Left ventricle myocardium superior (tissue), 1 donor: Measurements from ENCODE around the gene RIC3. TPM values are rescaled to one million over a fixed set of nuclear protein-coding genes. Genes with fewer than 3 reads are reported as not detected.

ENCODE experiments used
- ATAC-seq: fragments of 200-7000 bp; cut with Tn5 transposase; one replicate; pipeline ENCODE4 v1.9.1; 2020; ENCODE audit warnings: mild to moderate bottlenecking, moderate library complexity
- DNase-seq: peaks from one replicate; pipeline ENCODE4 v3.0.0-alpha.2; 2020
- intact Hi-C: fragments of 100-400 bp; cut with micrococcal nuclease; formaldehyde crosslinking; loops from one replicate; pipeline ENCODE4 v1.11.0; 2022
- total RNA-seq: library from RNA; stranded (reverse); fragmentation: NEBNext Ultra II Directional; extraction: Animal tissue kit (Norgen Biotek cat#: 25700); gene quantifications from one replicate; pipeline ENCODE4 v1.2.1, GENCODE V29; 2021
- donor health status: DM: no; HTN: yes; CAD: no; lungs with severe emphysema.

Gene RIC3
- total RNA-seq, 1 donor from 2014 or later, result 14.1 TPM

DNA sequence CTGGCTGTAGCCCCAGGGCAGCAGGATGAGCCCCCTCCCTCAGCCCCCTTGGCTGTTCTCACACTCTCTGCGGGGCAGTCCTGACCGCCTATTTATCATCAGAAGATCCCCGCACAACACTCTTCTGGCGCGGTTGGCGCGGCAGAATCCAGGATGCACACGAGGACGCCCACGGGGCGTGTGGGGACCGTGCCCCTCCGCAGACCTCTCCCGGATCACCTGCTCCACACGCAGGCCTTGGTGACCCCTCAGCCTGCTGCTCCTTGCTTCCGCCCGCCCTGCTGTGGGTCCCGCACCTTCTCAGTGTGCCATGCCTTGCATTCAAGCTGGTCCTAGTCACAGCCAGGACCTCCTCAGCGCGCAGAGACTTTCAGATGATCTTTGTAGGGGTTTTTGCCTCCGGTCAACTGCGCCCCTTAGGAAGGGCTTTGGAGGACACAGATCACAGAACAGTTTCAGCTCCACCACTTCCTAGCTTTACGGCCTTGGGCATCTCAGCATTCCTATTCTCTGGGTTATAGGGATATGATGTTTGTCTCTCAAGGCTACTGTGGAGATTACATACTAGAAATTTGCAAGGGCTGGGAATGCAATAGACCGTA lies 88.7 kb downstream of the RIC3 start:
- intact Hi-C loops, result no loop called here
- DNase-seq (no peak), ATAC-seq (no peak)

DNA sequence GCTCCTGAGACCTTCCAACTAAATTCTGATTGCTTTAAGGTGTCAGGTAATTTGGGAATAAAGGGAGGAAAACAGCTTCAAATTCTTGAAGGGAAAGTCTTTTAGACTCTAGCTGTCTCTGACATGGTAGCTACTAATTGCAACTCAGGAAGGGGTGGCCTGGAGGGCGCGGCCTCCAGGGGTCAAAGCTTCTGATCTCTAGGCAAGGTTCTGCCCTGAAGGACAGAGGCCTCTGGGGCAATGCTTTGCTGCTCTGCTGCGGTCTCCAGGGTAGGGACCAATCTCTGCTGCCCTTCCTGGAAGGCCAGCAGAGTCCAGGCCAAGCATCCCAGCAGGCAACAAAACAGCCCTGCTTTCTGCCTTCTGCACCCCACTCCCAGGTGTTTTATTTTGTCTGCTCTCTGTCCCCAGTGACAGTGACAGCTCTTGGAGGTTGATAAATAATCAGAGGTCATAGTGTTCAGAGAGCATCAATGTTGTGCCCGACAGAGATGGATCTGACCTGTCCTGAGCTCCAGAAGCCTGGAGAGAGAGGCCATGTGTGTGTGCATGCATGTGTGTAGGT lies 89.6 kb downstream of the RIC3 start:
- ATAC-seq (no peak), DNase-seq (no peak)
- intact Hi-C loops, result no loop called here

DNA sequence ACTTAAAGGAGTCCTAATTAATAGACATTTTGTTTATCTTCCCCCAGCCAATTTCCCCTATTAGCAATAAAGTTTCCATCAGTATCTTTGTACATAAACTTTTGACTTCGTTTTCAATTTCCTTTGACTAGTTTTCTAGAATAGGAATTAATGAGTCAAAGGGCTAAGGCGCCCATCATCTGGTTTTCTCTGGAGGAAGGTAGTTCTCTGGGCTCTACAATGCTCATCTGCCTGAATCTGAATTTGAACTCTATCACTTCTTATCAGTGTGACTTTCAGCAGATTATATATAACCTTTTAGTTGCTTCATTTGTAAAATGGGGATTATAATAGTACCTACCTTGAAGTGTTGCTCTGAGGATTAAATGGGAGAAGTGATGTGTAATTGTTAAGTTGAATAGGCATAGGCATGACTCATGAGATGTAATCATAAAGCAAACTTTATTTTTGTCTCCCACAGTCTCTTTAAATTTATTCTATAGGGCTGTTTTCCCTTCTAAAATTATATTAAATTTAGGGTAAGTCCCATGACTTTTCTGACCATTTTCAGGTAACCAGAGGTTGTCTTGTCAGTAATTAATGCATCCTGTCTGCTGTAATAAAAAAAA lies 93.6 kb downstream of the RIC3 start:
- ATAC-seq, result no peak
- no peak for DNase-seq
- intact Hi-C loops, result no loop called here

DNA sequence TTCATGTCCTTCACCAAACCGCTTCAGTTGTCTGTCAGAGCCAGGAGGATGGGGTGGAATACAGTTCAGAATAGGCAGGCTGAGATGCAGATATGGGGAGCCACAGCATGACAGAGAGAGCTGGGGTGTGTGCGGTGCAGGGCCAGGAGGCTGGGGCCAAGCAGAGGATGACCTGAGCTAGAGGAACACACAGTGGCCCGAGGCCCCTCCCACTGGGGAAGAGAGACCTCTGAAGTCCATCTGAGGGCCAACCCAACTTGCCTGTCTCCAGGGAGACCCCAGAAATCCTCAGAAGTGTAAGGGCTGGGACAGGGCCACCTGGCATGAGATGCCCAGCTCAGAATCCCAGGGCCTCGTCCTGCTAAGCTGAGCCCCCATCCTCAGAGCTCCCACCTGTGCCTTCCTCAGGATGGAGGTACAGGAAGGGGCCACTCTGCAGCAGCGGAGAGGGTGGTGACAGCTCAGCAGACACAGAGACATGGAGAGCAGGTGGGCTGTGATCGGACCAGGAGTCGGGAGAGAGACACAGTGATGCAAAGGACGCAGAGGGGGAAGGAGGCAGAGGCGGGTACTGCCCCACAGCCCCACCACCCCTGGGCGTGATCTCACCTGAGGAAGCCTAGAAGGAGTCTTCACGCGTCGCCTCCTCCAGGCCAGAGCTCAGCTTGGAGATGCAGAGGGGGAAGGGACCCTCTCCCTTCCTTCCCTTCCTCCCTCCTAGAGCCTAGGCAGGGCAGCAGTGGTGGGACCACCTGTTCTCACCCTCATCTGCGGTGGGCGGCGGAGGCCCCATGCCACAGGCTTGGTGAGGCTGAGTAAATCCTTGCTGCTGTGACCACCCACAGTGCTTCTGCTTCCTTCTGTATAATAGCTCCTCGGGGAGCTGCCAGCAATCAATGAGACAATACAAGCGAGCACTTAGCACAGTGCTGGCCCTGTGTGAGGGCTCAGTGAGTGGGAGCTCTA lies 96.9 kb downstream of the RIC3 start:
- intact Hi-C loops, result loop anchor here (5.0 kb wide), 1 partner anchor 40 kb away; no protein-coding TSS in a partner anchor
- ATAC-seq (no peak), DNase-seq (no peak)

DNA sequence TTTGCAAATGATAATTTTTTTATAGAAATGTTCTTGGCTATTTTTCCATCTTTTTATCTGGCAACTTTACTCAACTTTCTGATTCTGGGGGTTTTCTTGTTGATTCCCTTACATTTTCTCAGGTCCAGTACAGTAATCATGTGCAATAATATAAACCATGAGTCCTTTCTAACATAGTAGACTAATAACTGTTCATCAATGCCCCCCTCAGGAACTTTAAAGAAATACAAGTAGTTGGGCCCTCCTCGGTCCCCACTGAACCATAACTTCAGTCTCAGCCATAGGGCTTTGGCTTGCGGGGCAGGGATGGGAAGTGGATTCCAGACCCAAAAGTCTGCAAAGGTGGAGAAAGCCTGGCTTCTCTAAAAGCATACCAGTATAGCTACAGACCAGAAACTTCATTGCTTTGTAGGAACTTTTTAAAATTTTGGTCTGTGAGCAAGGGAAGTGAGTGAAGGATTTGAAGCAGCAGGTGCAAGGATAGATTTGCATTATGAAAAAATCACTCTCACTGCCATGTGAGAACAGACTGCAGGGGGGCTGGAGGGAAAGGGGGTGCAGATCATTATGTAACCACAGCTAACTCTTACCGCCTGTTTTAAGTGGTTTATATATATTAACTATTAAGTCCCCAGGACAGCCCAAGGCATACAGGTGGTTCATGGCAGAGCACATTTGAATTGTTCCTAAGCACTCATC lies 98.3 kb downstream of the RIC3 start:
- intact Hi-C loops, result loop anchor here (5.0 kb wide), 1 partner anchor 38 kb away; no protein-coding TSS in a partner anchor
- DNase-seq, result no peak
- peak; percentile 43 for ATAC-seq

DNA sequence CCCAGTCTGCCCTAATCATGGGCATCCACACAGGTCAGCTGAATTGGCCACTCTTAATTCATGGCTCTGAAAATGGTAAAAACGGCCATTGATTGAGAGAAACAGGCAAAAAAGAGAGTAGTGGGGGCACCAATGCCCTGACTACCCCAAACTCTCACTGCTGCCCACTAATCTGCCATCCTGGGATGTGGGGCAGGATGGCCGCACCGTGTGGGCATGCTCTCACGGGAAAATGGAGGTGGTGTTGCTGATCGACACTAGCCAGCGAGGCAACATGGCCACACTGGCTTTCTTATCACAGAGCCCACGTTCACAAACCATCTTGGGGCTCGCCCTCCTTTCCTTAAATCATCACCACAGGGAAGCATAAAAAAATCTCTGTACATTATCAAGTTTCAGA lies 99.1 kb downstream of the RIC3 start:
- no peak for DNase-seq
- intact Hi-C loops, result loop anchor here (5.0 kb wide), 1 partner anchor 37 kb away; no protein-coding TSS in a partner anchor
- ATAC-seq, result no peak

DNA sequence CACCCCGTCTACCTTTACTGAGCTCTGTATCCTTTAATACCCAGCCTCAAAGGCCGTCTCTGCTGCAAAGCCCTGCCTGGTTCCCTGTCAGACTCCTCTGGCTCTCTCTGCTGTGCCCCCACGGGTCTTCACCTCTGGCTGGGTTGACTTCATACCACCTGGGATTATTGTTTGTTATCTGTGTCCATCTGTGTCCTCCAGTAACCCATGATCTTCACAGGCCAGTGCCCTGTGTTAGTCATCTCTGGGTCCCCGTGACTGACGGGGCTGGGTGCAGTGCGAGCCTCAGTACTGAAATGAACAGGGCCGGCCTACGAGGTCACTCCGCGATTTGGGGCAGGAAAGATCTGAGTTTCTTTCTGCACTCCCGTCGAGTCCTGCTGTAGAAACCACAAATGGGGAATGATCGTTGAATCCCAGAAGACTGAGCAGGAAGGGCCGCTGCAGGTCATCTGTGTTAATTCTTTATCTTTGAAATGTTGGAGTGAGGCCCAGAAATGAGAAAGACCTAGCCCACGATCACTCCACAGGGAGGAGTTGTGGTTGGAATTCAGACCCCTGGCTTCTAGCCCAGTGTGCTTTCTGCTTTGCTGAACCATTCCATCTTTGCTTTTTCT lies 100.1 kb downstream of the RIC3 start:
- ATAC-seq (peak; percentile 78), DNase-seq (peak; percentile 63)
- intact Hi-C loops, result no loop called here

DNA sequence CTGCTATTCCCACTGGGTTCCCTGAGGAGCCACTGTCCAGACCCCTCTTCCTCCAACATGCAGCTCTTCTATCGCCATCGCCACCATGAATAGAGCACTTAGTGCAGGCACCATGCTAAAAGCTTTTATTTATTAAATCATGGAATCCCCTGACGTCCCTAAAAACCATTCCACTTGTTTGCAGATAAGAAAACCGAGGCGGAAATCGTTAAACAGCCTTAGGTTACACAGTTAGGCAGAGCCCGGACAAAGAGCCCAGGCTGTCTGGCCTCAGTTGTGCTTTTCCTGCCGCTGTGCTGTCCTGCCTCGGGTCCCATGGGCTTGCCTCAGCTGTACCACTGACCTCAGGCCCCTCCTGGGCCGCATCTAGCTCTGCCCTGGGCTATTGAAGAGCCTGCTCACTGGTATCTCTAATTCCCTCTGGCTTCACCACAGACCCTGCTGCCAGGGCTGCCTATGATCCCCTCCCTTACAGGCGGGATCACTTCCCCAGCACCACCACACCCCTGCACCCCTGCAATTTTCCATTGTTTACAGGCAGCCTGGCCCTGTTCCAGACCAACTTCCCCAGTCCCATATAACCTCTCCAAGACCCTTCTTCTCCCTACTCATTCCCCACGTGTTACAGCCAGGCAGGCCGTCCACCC lies 100.8 kb downstream of the RIC3 start:
- intact Hi-C loops, result no loop called here
- peak; percentile 4 for ATAC-seq

DNA sequence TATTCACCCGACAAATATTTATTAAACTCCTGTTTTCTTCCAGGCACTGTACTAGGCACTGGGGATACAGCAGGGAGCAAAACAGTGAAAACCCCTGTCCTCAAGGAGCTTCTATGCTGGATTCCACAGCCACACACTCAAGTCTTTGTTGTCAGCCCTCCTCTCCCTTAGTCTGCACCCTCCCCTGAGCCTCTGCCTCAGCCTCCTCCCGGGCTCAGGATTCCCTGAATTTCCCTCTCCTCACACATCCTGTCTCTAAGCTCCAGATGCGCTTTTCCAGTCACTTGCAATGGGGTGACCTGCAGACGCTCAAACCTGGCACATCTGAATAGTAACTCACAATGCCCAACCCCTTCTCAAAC lies 101.3 kb downstream of the RIC3 start:
- no peak for ATAC-seq
- intact Hi-C loops, result no loop called here
- DNase-seq, result peak; percentile 12

More for the DNA sequence above, 100.8 kb downstream of the RIC3 start:
- peak; percentile 36 for DNase-seq

DNA sequence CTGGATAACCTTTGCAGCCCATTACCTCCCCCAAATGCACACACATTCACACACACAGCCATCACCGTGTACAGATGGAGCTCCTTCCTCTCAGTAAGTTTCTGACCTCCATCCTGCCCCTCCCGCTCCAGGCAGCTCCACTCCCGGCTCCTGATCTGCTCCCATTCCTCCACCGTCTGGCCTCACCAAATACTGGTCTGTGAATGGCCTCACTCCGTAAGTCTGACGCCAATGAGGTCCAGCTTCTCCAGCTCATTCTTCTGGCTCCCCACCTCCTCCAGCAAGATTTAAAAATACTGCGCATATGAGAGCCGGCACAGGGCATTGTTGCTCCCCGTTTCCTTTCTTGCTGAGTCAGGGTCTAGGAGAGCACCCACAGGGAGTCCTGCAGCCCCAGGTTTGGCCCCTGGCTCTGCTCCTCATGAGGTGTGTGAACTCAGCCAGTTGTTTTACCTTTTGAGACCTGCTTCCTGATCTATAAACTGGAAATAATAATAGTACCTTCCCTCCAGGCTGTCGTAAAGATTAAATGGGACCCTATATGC lies 101.8 kb downstream of the RIC3 start:
- ATAC-seq (no peak), DNase-seq (peak; percentile 30)
- intact Hi-C loops, result no loop called here

DNA sequence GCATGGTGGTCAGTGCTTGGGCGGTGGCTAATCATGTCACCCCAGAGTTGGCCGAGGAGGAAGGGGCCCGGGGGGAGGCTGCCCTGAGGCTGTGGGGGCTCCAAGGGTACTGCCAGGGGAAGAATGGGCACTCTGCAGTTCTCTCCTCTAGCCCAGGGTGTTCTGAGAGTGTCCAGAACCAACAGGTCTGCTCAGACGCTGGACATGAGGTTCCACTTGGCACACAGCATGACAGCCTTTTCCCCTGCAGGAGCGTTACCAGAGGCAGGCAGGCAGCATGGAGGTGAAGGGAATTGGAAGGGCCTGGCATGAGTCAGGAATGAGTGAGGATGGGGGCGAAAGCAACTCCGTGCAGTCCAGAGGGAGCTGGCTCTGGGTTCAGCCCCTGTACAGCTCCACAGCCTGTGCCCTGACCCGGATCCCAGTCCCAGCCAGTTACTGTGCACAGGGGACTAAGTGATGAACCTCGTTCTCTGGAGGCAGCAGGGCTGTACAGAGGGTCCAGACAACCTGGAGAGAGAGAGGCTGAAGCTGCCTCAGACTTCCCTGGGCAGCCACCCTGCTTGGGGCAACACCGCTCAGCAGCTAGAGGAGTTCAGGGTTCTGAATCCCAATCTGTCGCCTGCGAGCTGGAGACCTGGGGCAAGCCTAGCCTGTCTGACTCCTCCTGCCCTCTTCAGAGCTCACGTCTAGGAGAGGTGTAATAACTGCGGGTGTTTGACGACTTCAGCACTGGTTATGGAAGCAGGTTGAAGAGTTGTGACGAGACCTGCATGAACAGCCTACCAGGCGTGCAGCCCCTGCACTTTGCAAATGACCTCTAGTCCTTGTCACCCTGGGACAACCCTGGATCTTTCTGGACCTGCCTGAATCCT lies 102.6 kb downstream of the RIC3 start:
- DNase-seq (peak; percentile 21), ATAC-seq (no peak)
- intact Hi-C loops, result no loop called here

DNA sequence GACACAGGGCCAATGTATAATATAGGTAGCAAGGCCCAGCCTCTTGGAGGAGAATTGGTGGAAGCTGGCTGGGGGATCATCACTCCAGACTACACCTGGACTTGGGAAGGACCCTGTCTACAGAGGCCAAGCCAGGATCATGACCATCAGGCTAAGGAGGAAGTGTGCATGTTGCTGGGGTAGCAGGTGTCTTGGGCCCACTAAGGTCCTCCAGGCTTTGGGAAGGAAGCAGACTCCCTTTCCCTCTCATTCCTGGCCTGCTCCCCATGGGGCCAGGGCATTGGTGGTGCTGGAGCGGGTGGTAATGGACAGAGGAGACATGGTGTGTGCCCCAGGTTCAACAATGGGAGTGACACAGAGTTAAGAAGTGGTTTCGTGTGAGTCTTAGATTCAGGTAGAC lies 103.8 kb downstream of the RIC3 start:
- intact Hi-C loops, result no loop called here
- DNase-seq, result no peak
- no peak for ATAC-seq

DNA sequence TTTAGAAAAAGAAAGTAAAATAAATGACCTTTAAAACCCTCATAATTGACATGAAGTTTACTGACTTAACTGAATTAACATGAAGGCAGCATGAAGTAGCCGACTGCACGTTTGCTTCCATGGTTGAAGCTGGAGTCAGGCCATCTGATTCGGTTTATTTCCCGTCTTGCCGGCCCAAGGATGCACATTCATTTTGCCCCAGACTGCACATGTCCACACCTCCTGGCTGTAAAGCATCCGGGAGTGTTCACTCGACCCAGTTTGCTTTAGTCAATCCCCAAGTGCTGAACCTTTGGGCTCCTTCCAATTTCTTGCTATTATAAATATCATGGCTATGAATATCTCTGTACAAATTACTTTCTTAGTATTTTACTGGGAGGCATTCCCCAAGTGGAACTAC lies 105.5 kb downstream of the RIC3 start:
- ATAC-seq (peak; percentile 77), DNase-seq (peak; percentile 55)
- intact Hi-C loops, result no loop called here

DNA sequence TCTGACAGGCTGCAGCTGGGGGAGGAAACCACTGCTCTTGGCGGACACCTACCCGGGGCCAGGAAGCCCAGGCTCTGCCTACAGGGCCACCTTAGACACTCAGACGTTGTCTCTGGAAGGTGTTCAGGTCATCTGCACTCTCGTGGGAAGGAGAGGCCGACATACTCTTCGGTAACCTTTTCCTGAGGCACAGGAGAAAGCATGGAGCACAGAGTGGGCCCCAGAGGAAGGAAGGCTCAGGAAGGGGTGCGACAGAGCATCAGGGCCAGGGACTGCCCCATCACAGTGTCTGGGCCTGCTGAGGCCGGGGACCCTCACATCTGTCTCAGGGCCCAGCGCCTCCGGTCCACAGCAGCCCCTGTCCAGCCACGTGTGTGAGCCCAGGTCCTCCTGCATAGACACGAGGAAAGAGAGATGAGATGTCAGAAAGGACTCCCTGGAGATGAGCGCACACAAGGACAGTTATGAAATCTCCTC lies 106.0 kb downstream of the RIC3 start:
- DNase-seq, result peak; percentile 27
- intact Hi-C loops, result no loop called here
- peak; percentile 7 for ATAC-seq

DNA sequence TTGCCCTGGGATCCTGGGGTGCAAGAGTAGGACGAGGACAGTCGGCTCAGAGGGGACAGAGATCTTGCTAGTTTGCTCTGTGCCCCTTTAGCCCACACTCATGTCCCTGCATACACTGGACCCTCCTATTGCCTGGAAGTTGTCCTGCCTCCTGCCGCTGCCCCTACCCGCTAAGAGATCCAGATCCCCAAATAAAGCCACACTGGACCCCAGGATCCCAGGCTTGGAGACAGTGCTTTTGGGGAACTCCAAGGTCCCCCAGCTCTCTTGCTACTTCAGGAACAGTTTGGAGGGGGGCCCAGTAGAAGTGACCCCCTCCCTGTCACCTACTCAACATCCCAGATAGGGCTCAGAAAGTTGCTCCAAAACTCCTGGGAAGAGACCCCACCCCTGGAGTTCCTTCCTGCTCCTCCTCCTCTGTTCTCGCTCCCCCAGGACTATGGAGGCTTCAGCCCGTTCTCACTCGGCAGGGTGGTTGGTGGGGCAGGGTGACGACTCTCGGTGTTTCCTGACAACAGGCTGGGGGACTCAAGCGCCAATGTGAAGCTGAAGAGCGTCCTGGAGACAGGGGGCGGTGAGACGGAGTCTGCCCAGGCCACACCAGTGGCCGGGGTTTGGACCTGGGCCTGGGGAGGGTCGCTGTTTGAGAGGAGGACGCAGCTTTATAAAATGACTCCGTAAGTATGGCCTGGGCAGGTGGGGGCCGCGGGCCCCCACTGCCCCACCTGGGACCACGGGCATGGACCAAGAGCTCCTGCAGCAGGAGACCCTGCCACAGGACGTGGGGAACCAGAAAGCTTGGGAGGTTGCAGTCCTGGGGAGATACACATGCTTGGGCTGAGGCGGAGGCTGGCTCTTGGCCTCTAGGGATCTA lies 107.0 kb downstream of the RIC3 start:
- ATAC-seq (no peak), DNase-seq (peak; percentile 24)
- intact Hi-C loops, result no loop called here
